Activated CD4-positive, alpha-beta T cell treated with anti-CD3 and anti-CD28 coated beads, Interleukin-2, amount 50 U/mL, for 24 hours (primary cell): ENCODE measurements around the gene HNRNPM.

Source experiments
- DNase-seq, 2 donors: peaks; one replicate each; pipeline ENCODE4 v3.0.0-alpha.2; 2020; ENCODE audit warnings: low read depth in 1 of 2, low spot score in 1 of 2

HNRNPM gene

DNA sequence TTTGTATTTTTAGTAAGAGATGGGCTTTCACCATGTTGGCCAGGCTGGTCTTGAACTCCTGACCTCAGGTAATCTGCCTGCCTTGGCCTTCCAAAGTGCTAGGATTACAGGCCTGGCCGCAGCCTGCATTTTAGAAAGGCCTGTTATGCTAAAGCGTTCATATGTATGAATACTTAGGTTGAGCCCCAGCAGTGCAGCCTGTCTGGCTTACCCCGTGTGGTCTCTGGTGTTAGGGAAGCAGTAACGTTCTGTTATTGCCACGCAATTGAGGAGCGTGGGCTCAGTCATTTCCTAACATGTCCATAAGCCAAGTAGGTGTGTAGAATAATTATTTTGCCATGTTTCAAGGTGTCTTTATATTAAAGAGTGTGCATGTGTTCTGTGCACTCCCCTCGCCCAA, 14.3 kb downstream of the HNRNPM start:
- DNase-seq: no peak

DNA sequence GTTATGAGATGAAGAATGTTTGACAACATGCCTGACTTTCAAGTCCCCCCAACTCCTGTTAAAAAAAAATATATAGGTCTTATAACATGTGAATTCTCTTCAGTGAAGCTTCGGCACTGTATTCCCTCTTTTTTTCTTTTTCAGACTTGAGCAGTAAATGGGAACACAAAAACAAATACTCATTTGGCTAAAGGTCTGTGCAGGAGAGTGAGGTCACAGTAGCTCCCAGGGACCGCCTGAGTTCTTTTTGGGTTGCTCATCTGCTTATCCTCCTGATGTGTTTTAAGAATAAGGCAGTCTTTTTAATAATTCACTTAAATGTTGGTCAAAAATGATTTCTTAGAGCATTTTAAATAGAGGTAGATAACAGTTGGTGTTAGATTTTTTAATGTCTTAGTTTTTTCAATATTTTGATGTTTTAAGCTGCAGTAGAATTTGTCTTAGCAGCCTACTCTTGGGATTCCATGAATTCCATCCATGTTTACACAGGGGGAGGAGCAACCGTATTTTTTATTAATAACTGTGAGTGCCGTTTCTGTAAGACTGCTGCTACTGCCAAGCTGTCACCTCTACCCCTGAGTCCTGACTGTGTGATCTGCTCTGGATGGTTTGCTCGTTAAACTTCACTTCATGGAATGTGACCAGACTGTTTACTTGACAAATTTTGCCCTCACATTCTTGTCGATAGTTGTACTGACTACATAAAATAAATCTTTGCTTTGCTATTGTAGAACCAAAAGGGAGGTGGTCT, 14.9 kb downstream of the HNRNPM start:
- no peak for DNase-seq

DNA sequence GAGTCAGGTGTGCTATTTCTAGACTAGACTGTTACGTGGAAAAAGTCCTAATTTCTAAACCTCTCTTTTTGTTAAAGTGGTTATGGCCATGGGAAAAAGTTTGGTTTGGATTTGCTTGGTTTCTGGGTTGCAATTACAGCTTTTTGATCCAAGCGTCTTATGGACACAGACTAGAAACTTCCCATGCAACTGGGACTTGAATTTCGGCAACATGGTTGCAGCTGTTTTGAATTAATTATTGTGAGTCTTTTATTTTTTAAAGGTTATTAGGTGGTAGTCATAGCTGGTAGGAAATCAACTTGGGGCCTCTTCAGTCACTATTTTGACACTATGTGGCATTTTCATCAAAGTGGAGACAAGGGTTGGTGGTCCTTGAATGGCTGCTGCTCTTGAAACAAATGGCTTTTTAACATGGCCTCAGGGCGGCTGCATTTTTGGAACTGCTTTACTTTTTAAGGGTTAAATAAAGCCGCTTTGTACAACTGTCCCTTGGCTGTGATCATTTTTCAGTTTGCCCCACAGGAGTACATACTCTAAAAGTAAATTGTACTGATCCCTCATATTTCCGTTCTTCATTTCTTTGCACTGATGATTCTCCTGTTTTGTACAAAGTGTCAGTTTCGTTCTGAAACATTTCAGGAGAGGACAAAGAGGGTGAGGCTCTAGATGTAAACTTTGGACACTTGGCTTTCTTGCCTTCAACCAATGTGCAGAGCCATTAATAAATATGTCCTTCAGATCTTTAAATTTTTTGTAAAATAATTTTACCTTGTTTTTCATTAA, 15.9 kb downstream of the HNRNPM start:
- DNase-seq: no peak

DNA sequence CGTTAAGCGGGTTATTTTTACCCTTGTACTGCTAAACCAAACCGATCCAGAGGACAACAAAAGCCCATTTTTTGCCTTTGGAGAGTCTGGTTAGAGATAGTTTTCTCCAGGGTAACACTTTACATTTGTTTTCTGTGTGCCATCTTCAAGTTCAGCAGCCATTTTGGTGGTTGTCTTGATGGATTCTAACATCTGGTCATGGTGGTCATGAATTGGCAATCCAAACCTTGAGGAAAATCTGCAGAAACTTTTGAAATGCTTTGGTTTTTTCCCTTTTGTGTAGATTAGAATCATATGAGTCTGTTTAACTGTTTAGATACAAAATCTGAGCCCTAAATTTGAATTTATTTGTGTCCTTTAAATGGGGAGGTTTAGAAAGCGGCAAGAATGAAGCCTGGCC, 16.6 kb downstream of the HNRNPM start:
- no peak for DNase-seq

DNA sequence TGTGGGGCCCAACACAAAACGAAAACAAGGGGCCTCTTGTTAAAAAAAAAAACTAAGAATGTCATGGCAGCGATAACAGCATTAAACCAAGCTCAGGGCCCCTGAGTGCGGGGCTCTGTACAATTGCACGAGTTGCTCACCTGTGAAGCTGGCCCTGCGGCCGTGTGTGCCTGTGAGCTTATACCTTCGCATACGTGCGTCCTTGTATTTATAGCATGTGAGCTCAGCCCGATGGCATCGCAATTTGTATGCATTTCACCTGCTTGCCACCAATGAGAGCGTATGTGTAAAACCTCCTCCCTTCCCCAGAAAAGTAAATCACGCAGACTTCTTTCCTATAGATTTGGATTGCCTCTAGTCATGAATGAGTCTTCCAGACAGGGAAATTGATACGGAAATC, 17.1 kb downstream of the HNRNPM start:
- DNase-seq: no peak

DNA sequence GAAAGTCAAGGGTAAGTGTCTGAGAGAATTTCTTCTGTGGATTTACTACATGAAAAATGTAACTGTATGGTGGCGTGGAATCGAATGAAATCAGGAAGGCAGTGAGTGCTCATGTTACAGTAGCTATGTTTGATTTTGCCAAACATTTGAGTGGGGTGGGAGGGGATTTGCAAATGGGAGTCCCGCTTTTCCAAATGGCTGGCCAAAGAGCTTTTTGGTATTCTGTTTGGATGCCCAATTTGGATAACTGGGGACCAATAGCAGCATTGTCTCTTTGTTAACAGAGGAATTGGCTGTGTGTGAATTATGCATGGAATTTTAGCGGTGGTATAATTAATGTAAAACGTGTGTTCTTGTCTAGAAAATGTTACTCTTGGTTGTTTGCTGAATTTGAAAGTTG, 17.8 kb downstream of the HNRNPM start:
- DNase-seq: no peak

DNA sequence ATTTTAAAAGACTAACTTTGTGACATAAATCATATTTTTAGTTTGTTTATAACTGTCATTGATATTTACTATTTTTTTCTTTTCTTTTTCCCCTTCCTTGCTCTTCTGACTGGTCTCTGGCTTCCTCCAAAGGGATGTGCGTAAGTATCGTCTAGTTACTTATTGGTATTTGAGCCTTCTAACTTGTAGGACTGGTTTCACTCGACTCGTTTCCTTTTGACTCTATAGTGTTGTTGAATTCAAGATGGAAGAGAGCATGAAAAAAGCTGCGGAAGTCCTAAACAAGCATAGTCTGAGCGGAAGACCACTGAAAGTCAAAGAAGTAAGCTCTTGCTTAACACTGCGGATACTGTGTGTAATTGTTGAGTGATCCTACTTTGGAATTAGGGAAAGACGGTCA, 18.6 kb downstream of the HNRNPM start:
- DNase-seq: no peak

DNA sequence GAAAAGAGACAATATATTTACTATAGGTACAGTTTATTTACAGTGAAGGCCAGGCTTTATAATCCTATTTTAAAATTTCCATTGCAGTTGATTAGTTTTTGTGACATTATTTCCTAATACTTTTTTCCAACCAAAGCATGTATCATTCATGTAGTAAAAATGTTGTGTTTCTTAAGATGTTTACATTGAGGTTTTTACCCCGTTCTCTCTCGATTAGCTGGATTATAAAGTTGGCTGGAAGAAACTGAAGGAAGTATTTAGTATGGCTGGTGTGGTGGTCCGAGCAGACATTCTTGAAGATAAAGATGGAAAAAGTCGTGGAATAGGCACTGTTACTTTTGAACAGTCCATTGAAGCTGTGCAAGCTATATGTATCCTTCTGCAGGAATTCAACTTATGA, 21.2 kb downstream of the HNRNPM start:
- no peak for DNase-seq

DNA sequence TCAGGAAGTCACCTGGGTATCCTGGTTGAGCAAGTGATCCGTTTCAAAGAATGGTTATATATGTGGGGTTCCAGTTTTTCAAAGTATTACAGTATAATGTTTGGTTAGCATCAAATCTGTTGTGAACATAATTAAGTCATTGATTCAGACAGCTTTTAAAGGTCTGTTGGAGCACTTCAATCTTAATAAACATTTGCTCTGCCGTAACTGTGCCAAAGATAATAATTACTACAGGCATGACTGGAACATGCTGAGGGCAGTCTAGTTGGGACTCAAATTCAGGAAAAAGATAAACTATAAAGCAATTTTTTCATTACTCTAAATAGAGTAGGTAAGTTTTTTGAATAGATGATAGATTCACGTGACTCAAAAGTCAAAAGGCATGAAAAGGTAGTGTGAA, 23.3 kb downstream of the HNRNPM start:
- DNase-seq: no peak

DNA sequence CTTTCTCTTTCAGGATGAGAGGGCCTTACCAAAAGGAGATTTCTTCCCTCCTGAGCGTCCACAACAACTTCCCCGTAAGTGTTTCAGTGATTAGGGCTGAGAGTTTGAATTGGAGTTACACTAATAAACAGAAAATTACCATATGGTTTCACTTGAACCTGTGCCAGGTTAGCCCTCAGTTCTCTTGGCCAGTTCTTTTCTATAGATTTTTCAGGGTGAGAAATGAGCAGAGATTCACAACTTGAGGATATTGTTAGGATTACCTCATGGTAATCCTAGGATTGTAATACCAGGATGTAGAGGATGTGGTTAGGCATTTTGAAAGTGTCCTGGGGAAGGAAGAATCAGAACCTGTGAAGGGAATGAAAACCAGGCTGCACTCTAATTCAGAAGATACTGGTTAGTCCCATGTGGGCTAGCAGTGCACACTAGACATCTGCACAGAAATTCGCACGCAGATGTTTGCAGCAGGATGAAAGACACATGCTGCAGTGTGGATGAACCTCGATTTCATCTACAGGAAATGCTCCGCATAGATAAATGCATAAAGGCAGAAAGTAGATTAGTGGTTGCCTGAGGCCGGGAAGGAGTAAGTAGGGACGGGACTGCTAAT, 24.1 kb downstream of the HNRNPM start:
- DNase-seq: no peak

DNA sequence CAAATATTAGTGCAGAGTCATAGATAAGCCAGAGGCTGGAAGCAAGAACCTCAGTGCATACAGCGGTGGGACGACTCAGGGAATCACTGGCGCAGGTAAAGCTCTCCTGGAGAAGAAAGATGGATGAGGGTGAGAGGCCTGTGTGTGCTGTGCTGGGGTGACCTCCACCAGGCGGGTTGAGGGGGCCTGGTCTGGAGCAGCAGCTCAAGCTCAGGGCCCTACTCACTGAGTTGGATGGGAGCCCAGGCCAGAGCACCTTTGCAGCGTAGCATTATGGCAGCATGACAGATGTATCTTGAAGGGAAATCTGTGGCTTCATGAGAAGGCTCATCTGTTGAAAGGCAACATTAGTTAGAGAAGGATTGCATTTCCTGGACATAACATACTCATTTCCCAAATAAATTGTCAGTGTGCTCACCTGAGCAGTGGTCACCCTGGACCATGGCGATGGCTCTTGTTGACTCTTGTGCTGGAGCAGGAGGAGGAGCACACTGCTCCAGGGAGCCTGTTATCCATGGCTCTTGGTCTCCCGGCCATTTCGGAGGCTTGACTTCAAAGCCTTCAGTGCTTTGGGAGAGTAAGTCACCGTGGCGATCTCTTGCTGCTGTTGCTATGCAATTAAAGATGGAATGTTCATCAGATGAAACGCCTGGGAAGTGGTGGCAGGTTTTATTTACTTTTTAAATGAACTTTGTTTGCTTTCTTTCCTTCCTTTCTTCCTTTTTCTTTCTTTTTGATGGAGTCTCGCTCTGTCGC, 25.0 kb downstream of the HNRNPM start:
- no peak for DNase-seq

DNA sequence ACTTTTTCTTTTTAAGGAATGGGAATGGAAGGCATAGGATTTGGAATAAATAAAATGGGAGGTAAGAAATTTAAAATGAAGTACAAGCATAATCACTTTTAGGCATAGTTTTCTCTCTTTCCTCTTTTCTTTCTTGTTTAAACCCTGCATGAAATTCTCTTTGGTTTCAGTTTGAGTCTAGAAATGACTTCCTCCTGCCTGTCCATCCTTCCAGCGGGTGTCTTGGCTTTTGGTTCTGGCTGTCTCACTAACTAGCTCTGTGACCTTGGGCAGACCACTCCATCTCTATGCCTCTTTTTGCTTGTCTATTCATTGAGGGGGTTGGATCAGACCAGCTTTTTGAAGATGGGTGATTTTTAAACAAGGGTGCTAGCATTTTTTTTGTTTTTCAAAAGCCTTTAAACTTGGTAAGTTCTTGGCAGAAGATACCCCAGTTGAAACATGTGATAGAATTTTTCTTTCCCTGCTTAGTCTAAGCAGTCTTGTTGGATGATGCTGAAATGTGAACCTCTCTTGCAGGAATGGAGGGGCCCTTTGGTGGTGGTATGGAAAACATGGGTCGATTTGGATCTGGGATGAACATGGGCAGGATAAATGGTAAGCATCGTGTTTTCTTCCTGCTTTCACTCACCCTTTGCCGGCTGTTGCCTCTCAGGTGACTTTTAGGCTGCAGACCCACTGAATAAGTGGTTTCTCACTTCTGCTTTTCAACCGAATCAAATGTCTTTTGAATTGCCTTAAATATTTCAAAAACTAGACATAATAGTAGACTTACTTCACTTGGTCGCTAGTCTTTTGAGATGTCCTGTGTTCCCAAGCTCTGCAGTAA, 29.1 kb downstream of the HNRNPM start:
- DNase-seq: no peak

DNA sequence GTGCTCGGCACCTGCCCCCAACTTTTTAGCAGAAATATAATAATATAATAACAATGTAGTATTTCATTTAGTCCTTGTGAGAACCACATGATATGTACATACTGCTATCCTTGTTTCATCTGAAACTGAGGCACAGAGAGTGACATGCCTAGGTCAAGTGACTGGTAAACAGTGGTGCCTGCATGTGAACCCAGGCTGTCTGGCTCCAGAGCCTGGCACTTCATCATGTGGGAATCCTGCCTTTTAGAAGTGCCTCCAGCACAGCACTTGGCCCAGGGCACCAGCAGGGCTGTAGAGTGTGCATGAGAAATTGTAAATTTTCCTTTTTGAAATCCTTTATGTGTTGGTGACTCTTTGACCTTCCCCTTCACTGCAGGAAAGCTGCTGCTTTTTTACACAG, 30.2 kb downstream of the HNRNPM start:
- DNase-seq: no peak

DNA sequence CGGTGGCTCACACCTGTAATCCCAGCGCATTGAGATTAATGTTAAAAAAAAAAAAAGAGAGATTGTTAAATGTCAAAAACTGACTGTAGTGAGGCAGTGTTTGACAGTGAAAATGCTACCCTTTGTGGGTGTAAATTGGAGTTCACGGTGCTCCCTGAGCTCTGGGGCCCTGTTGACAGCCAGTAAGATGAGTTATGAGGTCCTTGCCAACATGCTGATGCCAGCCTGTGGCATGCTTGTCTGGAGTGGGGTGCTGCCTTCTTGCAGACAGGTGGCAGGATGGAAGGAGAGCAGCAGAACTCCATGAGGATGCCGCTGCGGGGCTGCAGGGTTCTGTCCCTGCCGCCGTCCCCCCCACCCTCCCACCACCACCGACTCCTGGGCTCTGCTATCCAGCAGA, 31.7 kb downstream of the HNRNPM start:
- DNase-seq: no peak

DNA sequence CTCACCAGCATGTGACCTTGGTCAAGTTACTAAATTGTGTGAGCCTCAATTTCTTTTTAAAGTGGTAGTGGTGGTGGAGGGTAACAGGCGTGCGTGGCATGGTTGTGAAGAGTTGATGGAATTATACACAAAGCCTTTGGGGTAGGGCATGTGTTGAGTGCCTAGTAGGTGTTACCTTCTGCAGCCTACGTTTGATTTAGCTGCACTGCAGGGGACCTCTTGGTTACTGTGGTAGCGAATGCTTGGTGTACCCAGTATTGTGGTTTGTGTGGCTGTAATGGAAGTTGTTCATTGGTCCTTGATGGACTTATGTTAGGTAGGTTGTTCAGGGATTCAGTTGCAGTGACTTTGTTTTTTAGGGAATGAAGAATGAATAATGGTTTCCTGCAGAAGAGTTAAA, 33.1 kb downstream of the HNRNPM start:
- no peak for DNase-seq

DNA sequence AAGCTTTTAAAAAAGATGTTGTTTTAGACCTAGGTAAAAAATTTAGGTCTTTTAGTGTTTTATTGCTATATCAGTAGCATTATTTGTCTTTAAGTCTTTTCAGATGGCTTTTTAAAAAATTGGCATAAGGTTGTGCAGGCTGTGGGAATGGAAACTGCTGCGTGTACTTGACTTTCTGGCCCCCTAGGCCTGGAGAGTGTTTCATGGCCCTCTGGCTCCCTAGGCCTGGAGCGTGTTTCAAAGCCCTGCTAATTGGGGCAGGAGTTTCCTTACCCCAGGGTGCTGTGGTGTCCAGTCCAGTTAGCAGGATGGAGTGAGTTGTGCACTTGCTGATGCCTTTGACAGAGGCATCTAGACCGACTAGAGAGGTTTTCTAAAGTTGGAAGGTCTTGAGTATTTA, 33.8 kb downstream of the HNRNPM start:
- DNase-seq: no peak

DNA sequence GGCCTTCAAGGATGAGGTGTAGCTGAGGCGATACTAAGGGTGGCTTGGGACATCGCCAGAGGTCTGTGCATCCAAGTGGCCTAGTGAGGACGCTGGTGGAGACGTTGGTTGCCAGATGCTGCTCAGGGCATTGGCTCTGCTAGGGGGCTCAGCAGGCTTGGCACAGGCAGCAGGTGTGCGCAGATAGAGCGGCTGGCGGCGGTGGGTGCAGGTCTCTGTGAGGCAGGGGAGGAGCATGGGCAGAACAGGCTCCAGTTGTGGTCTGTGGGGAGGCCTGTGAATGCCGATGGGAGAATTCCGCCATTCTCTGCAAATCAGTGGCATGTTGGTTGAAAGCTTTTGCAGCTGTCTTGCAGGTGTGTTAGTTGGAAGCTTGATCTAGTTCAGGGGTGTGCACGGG, 36.4 kb downstream of the HNRNPM start:
- no peak for DNase-seq

DNA sequence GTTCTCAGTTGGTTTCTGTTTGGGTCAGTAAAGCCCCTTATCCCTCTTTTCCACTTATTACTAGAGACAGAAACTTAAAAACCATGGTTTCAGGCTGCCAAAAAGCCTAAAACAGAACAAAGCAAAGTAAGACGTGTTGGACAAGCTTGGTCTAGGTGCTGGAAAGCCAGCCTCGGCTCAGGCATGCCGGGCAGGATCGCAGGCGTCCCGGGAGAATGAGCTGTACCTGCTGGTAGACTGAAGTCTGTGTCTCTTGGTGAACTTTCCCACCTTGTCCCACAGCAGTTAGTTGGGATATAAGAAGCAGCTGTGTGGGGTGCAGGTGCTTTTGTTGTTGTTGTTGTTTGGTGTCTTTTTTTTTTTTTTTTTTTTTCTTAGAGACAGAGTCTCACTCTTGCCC, 36.8 kb downstream of the HNRNPM start:
- DNase-seq: no peak

DNA sequence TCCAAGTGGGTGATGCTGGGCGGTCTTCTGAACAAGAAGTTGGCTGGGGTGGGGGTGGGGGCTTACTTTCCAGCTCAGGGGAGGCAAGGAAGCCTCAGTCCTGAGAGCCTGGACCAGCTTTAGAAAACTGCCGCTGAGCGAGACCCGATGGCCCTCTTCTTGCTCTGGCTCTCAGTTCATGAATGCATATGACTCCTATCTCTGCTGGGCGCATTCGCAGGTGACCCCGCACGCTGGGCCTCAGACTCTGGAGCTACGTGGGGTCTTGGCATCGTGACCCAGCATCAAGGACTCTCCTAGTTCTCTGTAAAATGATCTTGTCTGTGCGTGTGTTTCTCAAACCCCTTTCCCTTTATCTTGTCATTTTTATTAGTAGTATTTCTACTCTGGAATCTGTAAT, 37.9 kb downstream of the HNRNPM start:
- DNase-seq: no peak

DNA sequence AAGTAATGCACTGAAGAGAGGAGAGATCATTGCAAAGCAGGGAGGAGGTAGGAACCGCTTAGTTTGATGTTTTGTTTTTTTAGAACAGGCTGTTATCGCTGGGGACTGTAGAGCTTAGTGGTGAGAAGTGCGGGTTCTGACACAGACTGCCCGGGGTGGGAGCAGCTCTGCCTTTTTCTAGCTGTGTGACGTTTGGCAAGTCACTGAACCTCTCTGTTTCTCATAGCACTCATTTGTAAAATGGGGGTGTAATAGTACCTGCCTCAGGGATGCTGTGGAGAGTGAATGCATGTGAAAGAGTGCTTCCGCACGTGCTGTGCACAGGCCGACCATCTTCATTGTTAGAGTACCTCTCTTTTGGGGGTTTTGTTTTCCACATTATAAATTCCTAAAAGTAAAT, 38.4 kb downstream of the HNRNPM start:
- no peak for DNase-seq
